NAMALWA (cell line): ENCODE data around the gene RUNX1.

Source experiments
- DNase-seq: peaks from one replicate; pipeline ENCODE4 v3.0.0-alpha.2; 2015; ENCODE audit warnings: low spot score

The RUNX1 gene

GRCh38 chr21:34846601-34847112 lies 202.4 kb downstream of the RUNX1 start:
- no peak for DNase-seq

GRCh38 chr21:34845521-34846451 lies 203.3 kb downstream of the RUNX1 start:
- no peak for DNase-seq

- no peak for DNase-seq
Measured at GRCh38 chr21:34844924-34845238, 204.2 kb downstream of the RUNX1 start.

GRCh38 chr21:34844013-34844923 lies 204.8 kb downstream of the RUNX1 start:
- no peak for DNase-seq

GRCh38 chr21:34843562-34843961 lies 205.5 kb downstream of the RUNX1 start:
- no peak for DNase-seq

GRCh38 chr21:34841154-34841553 lies 207.9 kb downstream of the RUNX1 start:
- no peak for DNase-seq

- DNase-seq = no peak
Measured at GRCh38 chr21:34840693-34841092, 208.4 kb downstream of the RUNX1 start.

GRCh38 chr21:34838956-34839820 lies 209.9 kb downstream of the RUNX1 start:
- no peak for DNase-seq

- no peak for DNase-seq
Measured at GRCh38 chr21:34836933-34837505, 212.1 kb downstream of the RUNX1 start.

- no peak for DNase-seq
Measured at GRCh38 chr21:34836103-34836932, 212.8 kb downstream of the RUNX1 start.

GRCh38 chr21:34835526-34835925 lies 213.6 kb downstream of the RUNX1 start:
- DNase-seq = no peak

GRCh38 chr21:34834852-34835501 lies 214.1 kb downstream of the RUNX1 start:
- no peak for DNase-seq

- DNase-seq = no peak
Measured at GRCh38 chr21:34834290-34834689, 214.8 kb downstream of the RUNX1 start.

GRCh38 chr21:34833465-34833864 lies 215.6 kb downstream of the RUNX1 start:
- no peak for DNase-seq

GRCh38 chr21:34830386-34831170 lies 218.5 kb downstream of the RUNX1 start:
- no peak for DNase-seq

GRCh38 chr21:34827445-34828235 lies 221.5 kb downstream of the RUNX1 start:
- no peak for DNase-seq

- no peak for DNase-seq
Measured at GRCh38 chr21:34826836-34827235, 222.3 kb downstream of the RUNX1 start.

- no peak for DNase-seq
Measured at GRCh38 chr21:34825948-34826548, 223.1 kb downstream of the RUNX1 start.
